ENCODE results near the gene CNOT6L.

DNA sequence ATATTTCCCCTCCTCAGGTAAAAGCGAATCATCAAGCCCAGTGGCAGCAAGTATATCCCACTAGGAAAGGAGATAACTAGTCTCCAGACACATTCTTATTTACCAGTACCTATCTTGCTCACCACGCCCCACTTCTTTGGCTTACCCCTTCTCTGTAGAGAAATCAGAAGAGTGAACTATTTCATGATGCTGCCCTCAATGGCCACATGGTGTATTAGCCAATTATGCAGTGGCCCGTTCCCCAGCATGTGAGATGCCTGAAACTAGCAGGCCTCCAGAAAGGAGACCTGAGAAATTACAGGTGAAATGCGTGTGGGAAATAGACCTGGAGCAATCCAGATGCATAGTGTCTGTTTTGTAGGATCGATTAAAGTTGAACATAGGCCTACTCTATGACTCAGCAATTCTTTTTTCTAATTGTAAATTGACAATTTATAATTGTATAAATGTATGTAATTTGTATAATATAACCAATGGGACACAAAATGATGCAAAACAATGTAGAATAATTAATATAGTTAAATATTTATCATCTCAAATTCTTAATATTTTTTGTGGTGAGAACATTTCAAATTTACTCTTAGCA lies 126.2 kb downstream of the CNOT6L start:
- no peak for TF ChIP-seq MAX (IDR thresholded peaks at IDR 0.05; ENCODE audit: low read depth)
- TF ChIP-seq TCF12 (IDR thresholded peaks at IDR 0.05), result no peak
